HG03469 (cell line): ENCODE results near the gene ZNF236.

Experiments used
- ATAC-seq: cut with Tn5 transposase; IDR thresholded peaks from one replicate; pipeline ENCODE4 v1.9.1; 2021; ENCODE audit warnings: mild to moderate bottlenecking, moderate library complexity, moderate number of reproducible peaks; ENCODE audit not compliant: unreplicated experiment

ZNF236 gene

GRCh38 chr18:76897257-76897656 is 74.9 kb downstream of the ZNF236 start:
- ATAC-seq: no peak

- no peak for ATAC-seq
These were observed 81.0 kb downstream of the ZNF236 start for GRCh38 chr18:76903386-76903785.

GRCh38 chr18:76905821-76906220 is 83.5 kb downstream of the ZNF236 start:
- no peak for ATAC-seq

DNA sequence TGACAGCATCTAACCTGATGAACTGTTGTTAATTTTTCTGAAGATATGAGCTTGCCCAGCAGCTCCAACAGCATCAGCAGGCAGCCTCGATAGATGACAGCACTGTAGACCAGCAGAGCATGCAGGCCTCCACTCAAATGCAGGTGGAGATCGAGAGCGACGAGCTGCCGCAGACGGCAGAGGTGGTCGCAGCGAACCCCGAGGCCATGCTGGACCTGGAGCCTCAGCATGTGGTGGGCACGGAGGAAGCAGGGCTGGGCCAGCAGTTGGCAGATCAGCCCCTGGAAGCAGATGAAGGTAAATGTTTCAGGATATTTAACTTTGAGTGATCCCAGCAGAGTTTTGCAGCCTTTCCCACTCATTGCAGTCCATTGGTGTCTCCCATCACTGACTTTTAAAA is 85.9 kb downstream of the ZNF236 start:
- no peak for ATAC-seq

- no peak for ATAC-seq
These were observed 87.1 kb downstream of the ZNF236 start for GRCh38 chr18:76909439-76909838.

DNA sequence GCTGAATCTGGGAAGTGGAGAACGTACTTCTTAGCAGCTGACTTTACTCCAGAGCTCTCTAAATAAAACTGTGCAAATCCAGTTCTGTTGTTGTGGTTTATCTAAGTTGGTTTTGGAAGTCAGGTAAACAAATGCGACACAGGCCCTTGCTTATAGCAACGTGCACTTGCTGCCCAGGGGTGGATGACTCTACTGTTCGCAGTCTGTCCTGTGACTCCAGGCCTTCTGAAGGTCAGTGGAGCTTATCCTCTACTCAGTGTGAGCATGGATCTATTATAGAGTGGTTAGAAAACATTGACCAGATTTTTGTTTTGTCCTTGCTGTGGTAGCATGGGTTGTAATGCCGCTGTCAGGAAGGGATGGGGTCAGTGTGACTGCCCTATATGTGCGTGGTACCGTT is 89.1 kb downstream of the ZNF236 start:
- ATAC-seq: no peak

DNA sequence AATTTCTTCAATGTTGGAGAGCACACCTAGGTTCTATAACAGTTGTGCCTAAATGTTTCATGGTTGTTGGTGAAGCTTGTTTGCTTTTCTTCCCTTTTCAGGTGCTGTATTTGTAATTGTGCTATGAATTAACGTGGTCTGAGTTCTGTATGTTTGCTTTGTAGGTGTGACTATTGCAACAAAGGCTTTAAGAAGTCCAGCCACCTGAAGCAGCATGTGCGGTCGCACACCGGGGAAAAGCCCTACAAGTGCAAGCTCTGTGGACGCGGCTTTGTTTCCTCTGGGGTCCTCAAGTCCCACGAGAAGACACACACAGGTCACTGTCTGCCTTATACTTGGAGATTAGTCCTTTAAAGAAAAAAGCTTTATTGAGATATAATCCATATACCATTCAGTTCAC is 91.2 kb downstream of the ZNF236 start:
- ATAC-seq: no peak

DNA sequence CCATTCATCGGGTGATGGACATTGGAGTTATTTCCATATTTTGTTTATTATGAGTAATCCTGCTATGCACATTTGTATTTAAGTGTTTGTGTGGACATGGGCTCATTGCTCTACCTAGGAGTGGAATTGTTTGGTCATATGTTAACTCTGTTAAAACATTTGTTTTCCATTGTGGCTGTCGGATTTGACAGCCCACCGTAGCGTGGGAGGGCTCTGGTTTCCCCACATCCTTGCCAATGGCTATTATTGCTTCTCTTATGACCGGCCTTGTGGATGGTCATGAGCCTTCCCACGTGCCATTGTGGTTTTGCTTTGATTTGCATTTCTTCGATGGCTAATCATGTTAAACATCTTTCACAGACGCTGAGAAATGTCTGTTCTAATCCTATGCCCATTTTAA is 92.0 kb downstream of the ZNF236 start:
- no peak for ATAC-seq

DNA sequence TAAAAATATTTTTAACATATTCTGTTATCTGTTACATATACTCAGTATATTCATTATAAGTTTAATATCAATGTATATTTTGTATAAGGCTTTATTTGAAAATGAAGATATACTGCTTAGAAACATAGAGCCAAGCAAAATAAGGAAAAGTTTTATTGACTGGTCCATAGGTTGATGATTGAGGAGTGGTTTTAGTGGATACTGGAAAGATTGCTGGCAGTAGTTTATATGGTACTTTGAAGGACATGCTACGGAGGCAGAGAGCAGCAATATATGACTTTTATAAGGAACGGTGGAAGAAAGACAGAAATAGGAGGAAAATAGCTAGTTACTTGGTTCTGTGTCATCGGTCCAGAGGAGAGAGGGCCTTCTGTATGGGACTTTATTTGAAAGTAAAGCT is 92.4 kb downstream of the ZNF236 start:
- ATAC-seq: no peak

DNA sequence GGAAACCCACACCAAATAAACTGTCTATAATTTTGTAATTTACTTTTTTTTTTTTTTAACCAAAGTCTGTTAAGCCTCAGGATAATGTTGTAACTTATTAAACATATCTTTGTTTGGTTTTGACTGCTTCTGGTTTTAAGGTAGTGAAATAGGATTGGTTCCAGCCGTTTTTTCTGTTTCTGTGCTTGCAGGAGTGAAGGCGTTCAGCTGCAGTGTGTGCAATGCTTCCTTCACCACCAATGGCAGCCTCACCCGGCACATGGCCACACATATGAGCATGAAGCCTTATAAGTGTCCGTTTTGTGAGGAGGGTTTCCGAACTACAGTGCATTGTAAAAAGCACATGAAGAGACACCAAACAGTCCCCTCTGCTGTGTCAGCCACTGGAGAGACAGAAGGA is 93.1 kb downstream of the ZNF236 start:
- no peak for ATAC-seq

GRCh38 chr18:76920974-76921373 is 98.6 kb downstream of the ZNF236 start:
- ATAC-seq: no peak

DNA sequence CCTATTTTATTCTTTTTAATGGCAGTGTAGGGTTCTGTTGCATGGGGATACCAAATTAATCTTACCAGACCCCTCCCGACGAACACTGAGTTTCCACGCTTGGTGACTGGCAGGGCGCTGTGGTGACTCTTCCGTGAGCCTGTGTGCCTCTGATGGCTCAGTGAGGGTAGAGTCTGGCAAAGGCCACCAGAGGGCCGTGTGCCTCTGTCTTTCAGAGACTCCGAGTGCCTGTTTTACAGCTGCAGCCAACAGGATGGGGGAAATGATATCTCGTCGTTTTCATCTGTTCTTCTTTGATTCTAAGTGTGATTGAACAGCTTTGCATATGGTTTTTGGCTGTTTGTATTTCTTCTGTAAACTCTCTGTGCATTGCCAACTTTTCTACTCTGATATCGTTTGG is 99.8 kb downstream of the ZNF236 start:
- peak; percentile 96 for ATAC-seq

DNA sequence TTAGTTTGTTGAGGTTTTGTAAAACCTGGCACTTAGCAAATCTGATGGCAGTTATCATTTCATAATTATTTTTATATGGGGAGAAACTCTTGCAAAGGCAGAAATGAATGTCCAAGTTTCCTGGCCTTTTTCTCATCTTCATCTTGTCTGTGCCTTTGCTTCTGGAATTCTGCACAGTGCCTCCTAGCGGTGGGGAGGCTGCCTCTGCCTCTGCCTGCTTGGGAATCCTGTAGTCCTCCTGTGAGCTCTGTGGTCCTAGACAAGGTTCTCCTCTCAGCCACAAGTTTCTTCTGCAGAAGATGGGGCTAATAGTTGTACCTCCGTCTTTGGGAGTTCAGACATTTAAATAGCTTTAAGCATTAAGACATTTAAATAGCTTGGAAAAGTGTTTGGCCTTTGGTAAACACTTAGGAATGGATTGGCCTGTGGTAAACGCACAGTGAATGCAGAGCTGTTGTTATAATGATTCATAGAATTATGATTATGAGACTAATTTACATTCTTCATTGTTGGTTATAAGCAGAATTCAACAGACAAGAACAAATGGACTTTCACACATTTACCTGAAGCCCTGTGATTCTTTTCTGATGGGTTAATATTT is 101.2 kb downstream of the ZNF236 start:
- no peak for ATAC-seq

DNA sequence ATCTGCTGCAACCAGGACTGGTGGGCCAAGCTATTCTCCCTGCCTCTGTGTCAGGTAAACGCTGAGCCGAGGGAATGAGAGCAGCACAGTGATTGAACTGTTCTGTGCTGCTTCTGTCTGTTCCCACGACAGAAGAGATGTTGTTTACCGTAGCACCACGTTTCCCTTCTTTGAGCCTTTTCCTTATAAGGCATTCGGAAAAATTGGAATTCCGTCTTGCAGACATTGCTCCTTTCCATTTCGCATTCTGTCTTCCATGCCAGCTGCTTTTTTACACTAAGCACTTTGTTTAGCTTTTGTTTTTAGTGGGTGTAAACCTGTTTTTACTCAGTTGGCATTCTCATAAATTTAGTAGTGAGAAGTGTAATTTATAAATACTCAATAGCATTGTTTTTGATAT is 103.1 kb downstream of the ZNF236 start:
- no peak for ATAC-seq

DNA sequence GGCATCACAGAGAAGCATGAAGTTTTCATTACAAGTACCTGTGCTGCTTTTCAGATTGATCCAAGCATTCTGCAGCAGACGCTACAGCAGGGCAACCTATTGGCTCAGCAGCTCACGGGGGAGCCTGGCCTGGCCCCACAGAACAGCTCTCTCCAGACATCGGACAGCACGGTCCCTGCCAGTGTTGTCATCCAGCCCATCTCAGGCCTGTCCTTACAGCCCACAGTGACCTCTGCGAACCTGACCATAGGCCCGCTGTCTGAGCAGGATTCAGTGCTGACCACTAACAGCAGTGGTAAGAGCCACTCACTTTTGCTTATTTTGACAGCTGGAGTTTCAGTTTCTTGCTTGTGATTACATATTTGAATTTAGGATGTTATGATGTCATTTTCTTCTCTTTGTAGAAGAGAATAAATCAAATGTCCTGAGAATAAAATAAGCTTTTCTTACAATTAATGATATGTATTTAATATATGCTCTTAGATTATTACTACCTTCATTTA is 104.9 kb downstream of the ZNF236 start:
- no peak for ATAC-seq

DNA sequence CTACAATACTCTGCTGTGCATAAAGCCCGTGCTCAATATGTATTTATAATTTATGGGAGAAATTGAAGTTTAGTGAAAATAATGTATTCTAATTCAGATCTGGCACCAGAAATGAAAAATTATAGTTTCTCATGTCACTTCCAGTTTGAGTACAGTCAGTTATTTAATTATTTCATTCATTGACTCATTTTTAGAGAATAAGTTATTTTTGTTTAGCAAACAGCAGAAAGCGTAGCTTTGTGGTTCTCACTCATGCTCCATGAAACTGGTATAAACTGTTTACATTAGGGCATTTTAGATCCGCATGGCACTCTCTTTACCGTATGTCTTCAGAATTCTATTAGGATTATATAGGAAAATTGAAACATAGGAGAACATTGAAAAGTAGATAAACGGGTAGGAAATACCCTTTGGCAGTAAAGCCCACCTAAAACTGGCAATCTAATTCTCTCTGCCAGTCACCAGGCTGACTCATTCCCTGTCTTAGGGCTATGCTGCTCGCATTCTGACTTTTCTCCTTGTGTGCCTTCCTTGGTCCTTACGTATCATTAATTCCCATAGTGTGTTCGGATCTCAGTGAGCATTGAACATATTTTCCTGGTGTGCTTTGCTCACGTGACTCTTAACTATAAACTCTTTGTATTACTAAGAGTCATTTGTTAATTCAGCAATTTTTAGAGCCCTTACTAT is 106.0 kb downstream of the ZNF236 start:
- peak; percentile 35 for ATAC-seq

DNA sequence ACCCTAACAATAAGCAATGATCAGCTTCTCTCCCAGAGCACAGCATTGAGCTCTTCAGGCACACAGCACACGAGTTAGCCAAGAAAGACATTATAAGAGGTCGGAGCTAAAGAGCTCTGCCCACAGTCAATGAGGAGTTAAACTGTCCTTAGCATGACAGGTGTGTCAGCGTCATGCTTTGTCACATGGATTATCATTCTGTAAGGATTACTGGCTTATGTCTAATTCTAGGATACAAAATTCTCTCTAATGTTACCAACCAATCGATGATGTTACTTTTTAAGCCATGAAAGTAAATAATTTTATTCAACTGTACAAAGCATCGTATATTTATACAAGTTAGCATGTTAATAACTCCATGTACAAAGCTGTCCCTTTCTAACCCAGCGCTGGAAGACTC is 108.8 kb downstream of the ZNF236 start:
- ATAC-seq: no peak

GRCh38 chr18:76932026-76932819 is 109.9 kb downstream of the ZNF236 start:
- no peak for ATAC-seq

- ATAC-seq: no peak
These were observed 113.5 kb downstream of the ZNF236 start for GRCh38 chr18:76935722-76936337.

DNA sequence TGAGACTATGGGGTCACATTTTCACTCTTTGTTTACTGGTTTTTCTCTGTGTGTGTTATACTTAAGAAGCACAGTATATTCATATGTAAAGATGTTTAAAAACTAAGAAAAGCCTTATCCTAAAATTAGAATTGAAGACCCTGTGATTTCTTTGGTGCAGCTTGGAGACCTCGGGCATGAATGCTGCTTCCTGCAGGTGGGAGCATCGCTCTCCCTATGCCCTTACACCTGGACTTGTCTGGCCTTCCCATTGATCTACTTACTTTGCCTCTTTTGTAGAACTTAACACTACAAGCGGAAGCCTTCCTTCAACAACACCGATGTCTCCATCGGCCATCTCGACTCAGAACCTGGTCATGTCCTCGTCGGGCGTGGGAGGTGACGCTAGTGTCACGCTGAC is 114.5 kb downstream of the ZNF236 start:
- ATAC-seq: no peak

DNA sequence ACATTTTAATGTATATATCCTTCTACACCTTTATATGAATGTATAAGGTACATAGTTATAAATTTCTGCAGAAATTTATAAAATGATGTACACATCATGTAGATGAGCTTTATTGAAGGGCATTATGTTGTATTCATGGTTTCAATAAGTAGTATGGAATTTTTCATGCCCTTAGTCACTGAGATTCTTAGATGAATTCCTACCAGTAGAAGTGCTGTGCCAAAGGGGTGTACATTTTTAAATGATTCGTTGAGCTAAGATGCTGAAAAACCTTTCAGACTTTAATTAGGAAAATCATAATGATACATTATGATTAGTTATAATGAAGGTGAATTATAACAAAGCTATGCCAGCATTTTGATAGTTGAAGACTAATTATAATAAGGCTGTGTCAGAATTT is 115.2 kb downstream of the ZNF236 start:
- ATAC-seq: no peak
